OCI-LY3 (cell line): ENCODE results near the gene CAVIN2.

Source experiments
- CTCF ChIP-seq: fragments of 200-600, 300-600 bp; sonication (generic); IDR thresholded peaks from 2 replicates; pipeline ENCODE4 v1.5.1; 2014; ENCODE audit warnings: antibody characterized with exemption, low read length, low read depth
- EZH2phosphoT487 ChIP-seq: fragments of 200-600 bp; shearing (Covaris generic); IDR thresholded peaks from 2 replicates; pipeline ENCODE4 v1.6.1; 2018; ENCODE audit warnings: antibody characterized with exemption, mixed run types, low read depth

- no peak for TF ChIP-seq CTCF
- no peak for TF ChIP-seq EZH2phosphoT487
Measured at GRCh38 chr2:191797500-191797899, 49.4 kb downstream of the CAVIN2 start.
